Activated CD8-positive, alpha-beta T cell treated with anti-CD3 and anti-CD28 coated beads, Interleukin-2, amount 10 ng/mL, durations not matched to agents 7 days and 5 days (primary cell): ENCODE results near the gene SLC39A2. TPM values are rescaled to one million over a fixed set of nuclear protein-coding genes. Genes with fewer than 3 reads are reported as not detected.

Experiments
- ATAC-seq: fragments of 150-1000 bp; cut with Tn5 transposase; one replicate; pipeline ENCODE4 v1.10.0; 2021; ENCODE audit warnings: moderate library complexity
- CTCF ChIA-PET: fragments of 350-600 bp; sonication (Branson Sonifier 250); formaldehyde crosslinking; loops from one replicate; lab custom pipeline; 2021; ENCODE audit warnings: antibody characterized with exemption; lab: Charles Lee
- POLR2A ChIA-PET: fragments of 350-600 bp; sonication (Branson Sonifier 250); formaldehyde crosslinking; loops from one replicate; lab custom pipeline; 2021; ENCODE audit warnings: antibody characterized with exemption; lab: Charles Lee
- DNase-seq: peaks from one replicate; pipeline ENCODE4 v3.0.0-alpha.2; 2020
- H3K27ac Mint-ChIP-seq: one replicate; pipeline ENCODE4 v1.8.0; 2021; ENCODE audit warnings: mild to moderate bottlenecking, mixed read lengths
- H3K27me3 Mint-ChIP-seq: one replicate; pipeline ENCODE4 v1.8.0; 2021; ENCODE audit warnings: low read depth, mixed read lengths
- H3K36me3 Mint-ChIP-seq: one replicate; pipeline ENCODE4 v1.8.0; 2021; ENCODE audit warnings: low read depth, mixed read lengths
- H3K4me1 Mint-ChIP-seq: one replicate; pipeline ENCODE4 v1.8.0; 2021; ENCODE audit warnings: low read depth, mixed read lengths
- H3K4me3 Mint-ChIP-seq: one replicate; pipeline ENCODE4 v1.8.0; 2021; ENCODE audit warnings: mild to moderate bottlenecking, mixed read lengths
- H3K9me3 Mint-ChIP-seq: one replicate; pipeline ENCODE4 v1.8.0; 2022; ENCODE audit warnings: mixed read lengths; ENCODE audit not compliant: insufficient read depth
- total RNA-seq, 2 experiments: library from RNA; stranded (reverse); gene quantifications; one replicate each; pipeline ENCODE4 v1.2.3, GENCODE V29; 2021

Gene SLC39A2
- total RNA-seq, 2 experiments from 2014 or later, result not detected

GRCh38 chr14:21026988-21027315 is 27.9 kb downstream of the SLC39A2 start:
- no peak overlapping the region for H3K27ac Mint-ChIP-seq
- ATAC-seq (no peak), DNase-seq (no peak)
- ChIA-PET CTCF (interaction anchor here (0.7 to 12.6 kb wide), 2 partner anchors 11 to 66 kb away, joined by 3 to 117 read pairs; no protein-coding TSS in a partner anchor), POLR2A (no interaction called here)
- H3K27me3 Mint-ChIP-seq, result peaks cover 30% of the 10 kb centered on the region
- H3K36me3 Mint-ChIP-seq, result no peaks in the 10 kb centered on the region
- H3K4me3 Mint-ChIP-seq, result no peak overlapping the region
- H3K9me3 Mint-ChIP-seq, result no peaks in the 10 kb centered on the region
- H3K4me1 Mint-ChIP-seq, result peaks cover 12% of the 10 kb centered on the region

DNA sequence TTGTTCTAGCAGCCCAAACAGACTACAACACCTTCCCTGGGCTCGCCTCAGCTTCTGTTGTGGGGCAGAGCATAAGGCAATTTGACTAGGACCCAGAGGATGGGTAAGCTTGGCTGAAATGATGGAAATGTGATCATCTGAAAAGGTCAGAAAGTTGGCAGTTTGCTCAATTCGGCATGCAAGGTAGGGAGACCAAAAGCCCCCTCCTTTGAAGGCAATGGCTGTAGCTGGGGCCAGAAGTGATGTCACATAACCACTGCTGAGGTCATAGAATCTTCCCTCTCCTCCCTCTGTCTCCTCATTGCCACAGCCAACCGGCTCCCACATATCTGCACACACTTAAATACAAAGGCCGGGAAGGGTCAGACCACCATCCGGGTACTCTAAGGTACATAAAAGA is 30.8 kb downstream of the SLC39A2 start, which contains the start of gene TPPP2:
Gene TPPP2, plus strand, starts transcription at position 301 of the 400 bp plus-strand sequence. CDS start 365 bp downstream, outside the sequence.
- Mint-ChIP-seq H3K36me3 (no peaks in the 10 kb centered on the region), H3K27ac (no peak within 1 kb of the TSS), H3K4me1 (peaks cover 3% of the 10 kb centered on the region), H3K27me3 (peaks cover 20% of the 10 kb centered on the region), H3K4me3 (no peak within 1 kb of the TSS), H3K9me3 (no peaks in the 10 kb centered on the region)
- DNase-seq (no peak), ATAC-seq (no peak)
- ChIA-PET POLR2A (no interaction called here), CTCF (interaction anchor here (0.9 to 12.6 kb wide), 4 partner anchors 11 to 60 kb away, joined by 3 to 117 read pairs (median 8); no protein-coding TSS in a partner anchor)

- peaks cover 18% of the 10 kb centered on the region for H3K27me3 Mint-ChIP-seq
- H3K4me3 Mint-ChIP-seq, result no peak overlapping the region
- ATAC-seq (no peak), DNase-seq (no peak)
- H3K27ac Mint-ChIP-seq, result no peak overlapping the region
- no peaks in the 10 kb centered on the region for H3K9me3 Mint-ChIP-seq
- no peaks in the 10 kb centered on the region for H3K36me3 Mint-ChIP-seq
- H3K4me1 Mint-ChIP-seq, result no peaks in the 10 kb centered on the region
- CTCF ChIA-PET, result interaction anchor here (1.5 to 12.6 kb wide), 3 partner anchors 10 to 59 kb away, joined by 3 to 117 read pairs (median 14); no protein-coding TSS in a partner anchor
- POLR2A ChIA-PET, result no interaction called here
Observed at GRCh38 chr14:21030531-21030930, 31.4 kb downstream of the SLC39A2 start.

DNA sequence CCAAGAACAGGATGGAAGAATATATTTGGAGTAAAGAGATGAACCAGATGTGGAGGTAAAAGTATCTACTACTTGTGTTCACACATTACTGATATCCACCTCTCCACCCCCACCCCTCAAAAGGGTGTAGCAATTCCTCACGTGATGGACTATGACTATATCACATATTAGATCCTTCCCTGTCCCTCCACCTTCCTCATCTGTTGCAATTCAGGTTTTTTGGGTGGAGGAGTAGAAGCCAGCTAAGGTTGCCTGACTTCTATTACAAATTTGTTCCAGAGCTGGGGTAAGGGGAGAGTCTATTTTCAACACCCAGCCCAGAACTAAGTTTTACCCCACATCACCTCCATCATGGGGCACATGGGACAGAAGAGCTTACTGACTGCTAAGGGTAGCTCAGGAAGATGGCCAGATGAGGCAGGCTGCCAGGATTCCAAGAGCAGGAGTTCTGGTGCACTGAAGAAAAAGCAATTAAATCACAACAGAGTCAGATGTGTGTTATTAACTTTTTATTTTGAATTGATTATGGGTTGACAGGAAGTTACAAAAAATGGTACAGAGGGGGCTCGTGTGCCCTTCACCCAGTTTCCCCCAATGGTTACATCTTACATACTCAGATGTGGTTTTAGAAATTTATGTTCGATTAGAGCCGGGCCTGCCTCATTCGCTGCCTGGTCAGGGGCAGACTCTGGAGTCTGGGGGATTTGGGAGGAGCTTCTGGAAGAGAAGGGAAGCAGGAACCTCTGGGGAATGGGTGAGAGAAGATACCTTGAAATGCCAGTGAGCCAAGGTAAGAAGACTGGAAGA is 33.4 kb downstream of the SLC39A2 start:
- H3K27me3 Mint-ChIP-seq, result peaks cover 10% of the 10 kb centered on the region

GRCh38 chr14:21033133-21033698 is 34.1 kb downstream of the SLC39A2 start:
- DNase-seq, result no peak
- ChIA-PET CTCF (interaction anchor here (2.6 to 12.6 kb wide), 2 partner anchors 18 to 71 kb away, joined by 8 to 117 read pairs; no protein-coding TSS in a partner anchor), POLR2A (interaction anchor here (0.6 to 1.3 kb wide), 2 partner anchors 37 to 546 kb away, joined by 3 to 4 read pairs; partner anchors contain the start of gene ARHGEF40)
- ATAC-seq, result no peak
- H3K4me3 Mint-ChIP-seq, result no peak overlapping the region
- H3K36me3 Mint-ChIP-seq, result no peaks in the 10 kb centered on the region
- H3K4me1 Mint-ChIP-seq, result no peaks in the 10 kb centered on the region
- H3K27ac Mint-ChIP-seq, result no peak overlapping the region
- H3K27me3 Mint-ChIP-seq, result peaks cover 12% of the 10 kb centered on the region
- H3K9me3 Mint-ChIP-seq, result no peaks in the 10 kb centered on the region

More for the DNA sequence above, 33.4 kb downstream of the SLC39A2 start:
- ChIA-PET POLR2A (interaction anchor here (0.6 kb wide), 1 partner anchor 9 kb away, joined by 3 read pairs; no protein-coding TSS in a partner anchor), CTCF (interaction anchor here (0.9 to 12.6 kb wide), 3 partner anchors 17 to 72 kb away, joined by 3 to 117 read pairs (median 8); no protein-coding TSS in a partner anchor)
- DNase-seq (no peak), ATAC-seq (no peak)
- no peak overlapping the region for H3K4me3 Mint-ChIP-seq
- H3K27ac Mint-ChIP-seq, result no peak overlapping the region
- no peaks in the 10 kb centered on the region for H3K9me3 Mint-ChIP-seq
- H3K36me3 Mint-ChIP-seq, result no peaks in the 10 kb centered on the region
- H3K4me1 Mint-ChIP-seq, result no peaks in the 10 kb centered on the region

DNA sequence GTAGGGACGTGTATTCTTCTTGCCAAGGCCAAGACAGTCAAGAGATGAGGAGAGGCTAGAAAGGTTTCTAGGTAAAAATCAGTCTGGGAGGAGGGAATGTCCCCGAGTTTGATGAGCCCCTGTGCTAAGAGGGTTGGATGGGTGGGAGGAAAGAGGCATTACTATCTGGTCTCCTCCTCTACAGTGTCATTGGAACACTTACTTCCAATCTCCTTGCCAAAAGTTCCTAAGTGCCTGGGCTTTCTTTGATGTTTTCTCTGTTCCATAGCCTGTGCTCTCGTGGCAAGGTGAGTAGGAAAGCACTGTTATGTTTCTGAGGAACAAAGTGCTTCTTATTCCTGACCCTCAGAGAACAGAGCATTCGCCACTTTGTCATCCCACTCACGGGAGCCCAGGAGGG is 35.6 kb downstream of the SLC39A2 start, which contains the start of gene RNASE13:
Gene RNASE13, minus strand, starts transcription at position 101 of the 400 bp plus-strand sequence. CDS start 519 bp downstream, outside the sequence.
- CTCF ChIA-PET, result interaction anchor here (1.8 to 12.6 kb wide), 2 partner anchors 19 to 33 kb away, joined by 5 to 117 read pairs; no protein-coding TSS in a partner anchor
- no peak for DNase-seq
- no peak for ATAC-seq
- Mint-ChIP-seq H3K4me3 (no peak within 1 kb of the TSS), H3K9me3 (no peaks in the 10 kb centered on the region), H3K4me1 (no peaks in the 10 kb centered on the region), H3K27ac (no peak within 1 kb of the TSS), H3K36me3 (no peaks in the 10 kb centered on the region), H3K27me3 (peaks cover 14% of the 10 kb centered on the region)
- POLR2A ChIA-PET, result interaction anchor here (1.3 kb wide), 1 partner anchor 35 kb away, joined by 3 read pairs; the partner anchor contains the start of gene ARHGEF40

- no peaks in the 10 kb centered on the region for H3K9me3 Mint-ChIP-seq
- DNase-seq (no peak), ATAC-seq (no peak)
- peaks cover 16% of the 10 kb centered on the region for H3K27me3 Mint-ChIP-seq
- H3K4me1 Mint-ChIP-seq, result no peaks in the 10 kb centered on the region
- ChIA-PET POLR2A (no interaction called here), CTCF (interaction anchor here (1.8 to 12.6 kb wide), 2 partner anchors 21 to 31 kb away, joined by 5 to 117 read pairs; no protein-coding TSS in a partner anchor)
- H3K36me3 Mint-ChIP-seq, result no peaks in the 10 kb centered on the region
- H3K4me3 Mint-ChIP-seq, result no peak overlapping the region
- no peak overlapping the region for H3K27ac Mint-ChIP-seq
Observed at GRCh38 chr14:21036751-21037150, 37.7 kb downstream of the SLC39A2 start.

DNA sequence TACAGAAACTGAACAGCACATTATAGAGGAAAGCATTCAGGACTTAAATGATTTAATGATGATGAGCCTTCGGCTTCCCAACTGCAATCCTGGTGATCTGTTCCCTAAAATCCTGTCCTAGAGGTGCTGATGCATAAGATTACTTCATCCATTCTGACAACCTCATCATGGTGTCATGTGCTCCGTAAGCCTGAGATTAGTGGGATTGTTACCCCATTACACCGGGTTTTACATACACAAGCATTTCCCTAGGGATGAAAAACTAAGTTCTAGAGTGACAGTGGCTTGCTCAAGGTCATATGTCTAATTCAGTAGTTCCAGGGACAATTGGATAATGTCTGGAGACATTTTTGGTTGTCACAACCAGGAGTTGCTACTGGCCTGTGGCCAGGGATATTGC is 38.1 kb downstream of the SLC39A2 start:
- no peaks in the 10 kb centered on the region for H3K36me3 Mint-ChIP-seq
- ChIA-PET POLR2A (no interaction called here), CTCF (interaction anchor here (12.6 kb wide), 1 partner anchor 21 kb away, joined by 117 read pairs; no protein-coding TSS in a partner anchor)
- H3K9me3 Mint-ChIP-seq, result no peaks in the 10 kb centered on the region
- peaks cover 18% of the 10 kb centered on the region for H3K27me3 Mint-ChIP-seq
- ATAC-seq (no peak), DNase-seq (no peak)
- no peak overlapping the region for H3K4me3 Mint-ChIP-seq
- H3K4me1 Mint-ChIP-seq, result no peaks in the 10 kb centered on the region
- no peak overlapping the region for H3K27ac Mint-ChIP-seq

- no peak overlapping the region for H3K27ac Mint-ChIP-seq
- no peaks in the 10 kb centered on the region for H3K36me3 Mint-ChIP-seq
- no peaks in the 10 kb centered on the region for H3K9me3 Mint-ChIP-seq
- DNase-seq (no peak), ATAC-seq (no peak)
- ChIA-PET CTCF (interaction anchor here (1.1 to 7.2 kb wide), 3 partner anchors 25 to 33 kb away, joined by 6 to 172 read pairs (median 6); no protein-coding TSS in a partner anchor), POLR2A (no interaction called here)
- peaks cover 18% of the 10 kb centered on the region for H3K27me3 Mint-ChIP-seq
- H3K4me1 Mint-ChIP-seq, result no peaks in the 10 kb centered on the region
- H3K4me3 Mint-ChIP-seq, result no peak overlapping the region
Observed at GRCh38 chr14:21038441-21039422, 39.6 kb downstream of the SLC39A2 start.

- ATAC-seq (peak; percentile 67), DNase-seq (peak; percentile 29)
- Mint-ChIP-seq H3K4me1 (peaks cover 6% of the 10 kb centered on the region), H3K9me3 (no peaks in the 10 kb centered on the region), H3K36me3 (no peaks in the 10 kb centered on the region), H3K27ac (no peak overlapping the region), H3K4me3 (no peak overlapping the region), H3K27me3 (peaks cover 22% of the 10 kb centered on the region)
- CTCF ChIA-PET, result interaction anchor here (0.7 to 7.2 kb wide), 17 partner anchors 8 to 358 kb away, joined by 3 to 172 read pairs (median 6); partner anchors contain the start of genes ARHGEF40 and TPPP2
- POLR2A ChIA-PET, result interaction anchor here (1.2 kb wide), 1 partner anchor 25 kb away, joined by 3 read pairs; no protein-coding TSS in a partner anchor
Observed at GRCh38 chr14:21039585-21040369, 40.7 kb downstream of the SLC39A2 start.
